Measurements from ENCODE around the gene OR4A47.
"Not testable (repeated sequence)": the region's sequence is repeated elsewhere in the genome, so short reads cannot be mapped to it uniquely, and the experiment has no call there.

Gene OR4A47

GRCh38 chr11:48488493-48488892 is at the start of gene OR4A47:
TSS of gene OR4A47 (plus strand) at chr11:48488793. CDS start at chr11:48488793, 0 bp downstream.
- DNase-seq (ENCODE audit: low read depth) = not testable (repeated sequence)

GRCh38 chr11:48455909-48456308 is 32.7 kb upstream of the OR4A47 start:
- DNase-seq (ENCODE audit: low read depth) = not testable (repeated sequence)

- DNase-seq (ENCODE audit: low read depth) = not testable (repeated sequence)
Measured at GRCh38 chr11:48473966-48474365, 14.6 kb upstream of the OR4A47 start.

GRCh38 chr11:48474703-48475102 is 13.9 kb upstream of the OR4A47 start:
- not testable (repeated sequence) for DNase-seq (ENCODE audit: low read depth)

GRCh38 chr11:48506169-48506568 is 17.6 kb downstream of the OR4A47 start:
- not testable (repeated sequence) for DNase-seq (ENCODE audit: low read depth)

GRCh38 chr11:48538991-48539390 is 50.4 kb downstream of the OR4A47 start:
- DNase-seq (ENCODE audit: low read depth) = no peak
